Activated CD8-positive, alpha-beta T cell treated with anti-CD3 and anti-CD28 coated beads for 36 hours (primary cell): Measurements from ENCODE around the gene ZSCAN10. TPM values are rescaled to one million over a fixed set of nuclear protein-coding genes. Genes with fewer than 3 reads are reported as not detected.

ENCODE experiments used
- ATAC-seq: fragments of 200-7000 bp; cut with Tn5 transposase; one replicate; pipeline ENCODE4 v1.10.0; 2021; ENCODE audit warnings: mild to moderate bottlenecking, moderate library complexity
- CTCF ChIA-PET: fragments of 350-600 bp; sonication (Branson Sonifier 250); formaldehyde crosslinking; loops from one replicate; lab custom pipeline; 2021; ENCODE audit warnings: antibody characterized with exemption; lab: Charles Lee
- POLR2A ChIA-PET: fragments of 350-600 bp; sonication (Branson Sonifier 250); formaldehyde crosslinking; loops from one replicate; lab custom pipeline; 2021; ENCODE audit warnings: antibody characterized with exemption; lab: Charles Lee
- DNase-seq: peaks from one replicate; pipeline ENCODE4 v3.0.0-alpha.2; 2020
- H3K27ac Mint-ChIP-seq: one replicate; pipeline ENCODE4 v1.8.0; 2021; ENCODE audit warnings: mild to moderate bottlenecking, mixed read lengths
- H3K27me3 Mint-ChIP-seq: one replicate; pipeline ENCODE4 v1.8.0; 2021; ENCODE audit warnings: mixed read lengths
- H3K36me3 Mint-ChIP-seq: one replicate; pipeline ENCODE4 v1.8.0; 2021; ENCODE audit warnings: low read depth, mixed read lengths
- H3K4me1 Mint-ChIP-seq: one replicate; pipeline ENCODE4 v1.8.0; 2021; ENCODE audit warnings: low read depth, mixed read lengths
- H3K4me3 Mint-ChIP-seq: one replicate; pipeline ENCODE4 v1.8.0; 2021; ENCODE audit warnings: mild to moderate bottlenecking, moderate library complexity, mixed read lengths
- H3K9me3 Mint-ChIP-seq: one replicate; pipeline ENCODE4 v1.8.0; 2021; ENCODE audit warnings: mixed read lengths
- intact Hi-C: fragments of 100-400 bp; cut with micrococcal nuclease; formaldehyde crosslinking; loops from one replicate; pipeline ENCODE4 v1.10.0; 2022
- total RNA-seq, 2 experiments: library from RNA; stranded (reverse); gene quantifications; one replicate each; pipeline ENCODE4 v1.2.3, GENCODE V29; 2021
- TF ChIP-seq, protein P1 (sequence below): fragments of 200-600 bp; IDR thresholded peaks from one replicate; pipeline ENCODE4 v1.8.0; 2022; ENCODE audit warnings: antibody characterized with exemption, mild to moderate bottlenecking

Gene ZSCAN10
- total RNA-seq, 2 experiments from 2014 or later: 0.09 to 0.25 TPM

DNA sequence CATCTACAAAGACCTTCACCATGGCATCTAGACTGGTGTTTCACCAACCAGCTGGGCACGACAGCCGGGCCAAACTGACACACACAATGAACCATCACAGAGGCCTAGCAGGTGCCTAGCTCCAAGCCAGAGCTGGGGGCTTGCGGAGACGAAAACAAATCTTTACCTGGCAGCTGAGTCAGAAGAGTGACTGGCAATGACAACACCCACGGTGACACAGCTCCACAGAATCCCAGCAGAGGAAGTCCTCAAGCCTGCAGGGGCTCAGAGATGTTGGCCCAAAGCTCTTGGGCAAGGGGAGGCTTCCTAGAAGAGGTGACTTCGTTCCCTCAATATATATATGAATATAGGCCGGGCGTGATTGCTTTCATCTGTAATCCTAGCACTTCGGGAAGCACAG lies 47.6 kb downstream of the ZSCAN10 start:
- CTCF ChIA-PET: interaction anchor here (0.6 to 6.0 kb wide), 3 partner anchors 10 to 642 kb away, joined by 3 to 99 read pairs (median 5); no protein-coding TSS in a partner anchor
- H3K4me3 Mint-ChIP-seq: no peak overlapping the region
- peaks cover 36% of the 10 kb centered on the region for H3K4me1 Mint-ChIP-seq
- H3K36me3 Mint-ChIP-seq: peaks cover 20% of the 10 kb centered on the region
- ATAC-seq (no peak), DNase-seq (no peak)
- no peak overlapping the region for H3K27ac Mint-ChIP-seq
- H3K27me3 Mint-ChIP-seq: peaks cover 10% of the 10 kb centered on the region
- POLR2A ChIA-PET: interaction anchor here (0.6 to 2.8 kb wide), 6 partner anchors 8 to 78 kb away, joined by 3 to 9 read pairs (median 4); no protein-coding TSS in a partner anchor
- TF ChIP-seq, protein P1, sequence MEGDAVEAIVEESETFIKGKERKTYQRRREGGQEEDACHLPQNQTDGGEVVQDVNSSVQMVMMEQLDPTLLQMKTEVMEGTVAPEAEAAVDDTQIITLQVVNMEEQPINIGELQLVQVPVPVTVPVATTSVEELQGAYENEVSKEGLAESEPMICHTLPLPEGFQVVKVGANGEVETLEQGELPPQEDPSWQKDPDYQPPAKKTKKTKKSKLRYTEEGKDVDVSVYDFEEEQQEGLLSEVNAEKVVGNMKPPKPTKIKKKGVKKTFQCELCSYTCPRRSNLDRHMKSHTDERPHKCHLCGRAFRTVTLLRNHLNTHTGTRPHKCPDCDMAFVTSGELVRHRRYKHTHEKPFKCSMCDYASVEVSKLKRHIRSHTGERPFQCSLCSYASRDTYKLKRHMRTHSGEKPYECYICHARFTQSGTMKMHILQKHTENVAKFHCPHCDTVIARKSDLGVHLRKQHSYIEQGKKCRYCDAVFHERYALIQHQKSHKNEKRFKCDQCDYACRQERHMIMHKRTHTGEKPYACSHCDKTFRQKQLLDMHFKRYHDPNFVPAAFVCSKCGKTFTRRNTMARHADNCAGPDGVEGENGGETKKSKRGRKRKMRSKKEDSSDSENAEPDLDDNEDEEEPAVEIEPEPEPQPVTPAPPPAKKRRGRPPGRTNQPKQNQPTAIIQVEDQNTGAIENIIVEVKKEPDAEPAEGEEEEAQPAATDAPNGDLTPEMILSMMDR: no peak
- intact Hi-C loops: no loop called here
- H3K9me3 Mint-ChIP-seq: no peaks in the 10 kb centered on the region

DNA sequence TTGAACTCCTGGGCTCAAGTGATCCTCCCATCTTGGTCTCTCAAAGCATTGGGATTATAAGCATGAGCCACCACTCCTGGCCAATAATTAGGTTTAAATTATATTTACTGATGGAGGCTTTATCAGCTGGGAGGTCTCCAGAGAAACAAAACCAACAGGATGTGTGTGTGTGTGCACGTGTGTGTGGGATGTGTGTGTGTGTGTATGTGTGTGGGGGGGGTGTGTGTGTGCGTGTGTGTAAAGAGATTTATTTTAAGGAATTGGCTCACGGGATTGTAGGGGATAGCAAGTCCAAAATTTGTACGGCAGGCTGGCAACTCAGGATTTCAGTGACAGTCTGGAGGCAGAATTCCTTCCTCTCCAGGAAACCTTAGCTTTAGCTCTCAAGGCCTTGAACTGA lies 48.1 kb downstream of the ZSCAN10 start:
- Mint-ChIP-seq H3K36me3 (peaks cover 20% of the 10 kb centered on the region), H3K27ac (no peak overlapping the region), H3K27me3 (peaks cover 10% of the 10 kb centered on the region), H3K4me3 (no peak overlapping the region), H3K9me3 (no peaks in the 10 kb centered on the region), H3K4me1 (peaks cover 34% of the 10 kb centered on the region)
- intact Hi-C loops: no loop called here
- ChIA-PET CTCF (interaction anchor here (0.6 to 6.0 kb wide), 3 partner anchors 9 to 643 kb away, joined by 3 to 99 read pairs (median 5); no protein-coding TSS in a partner anchor), POLR2A (interaction anchor here (0.7 to 2.8 kb wide), 6 partner anchors 8 to 78 kb away, joined by 3 to 9 read pairs (median 4); no protein-coding TSS in a partner anchor)
- ATAC-seq (no peak), DNase-seq (no peak)
- TF ChIP-seq, protein P1: no peak

DNA sequence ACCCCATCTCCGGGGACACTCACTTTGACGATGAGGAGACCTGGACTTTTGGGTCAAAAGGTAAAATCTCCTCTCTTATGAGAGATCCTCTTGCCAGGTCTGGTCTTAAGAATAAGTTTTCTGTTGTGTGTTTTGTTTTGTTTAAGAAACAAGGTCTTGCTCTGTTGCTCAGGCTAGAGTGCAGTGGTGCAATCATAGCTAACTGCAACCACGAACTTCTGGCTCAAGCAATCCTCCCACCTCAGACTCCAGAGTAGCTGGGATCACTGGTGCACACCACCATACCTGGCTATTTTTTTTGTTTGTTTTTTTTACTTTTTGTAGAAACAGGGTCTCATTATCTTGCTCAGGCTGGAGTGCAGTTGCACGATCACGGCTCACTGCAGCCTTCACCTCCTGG lies 48.6 kb downstream of the ZSCAN10 start:
- ChIA-PET CTCF (interaction anchor here (1.6 to 6.0 kb wide), 3 partner anchors 9 to 79 kb away, joined by 4 to 99 read pairs (median 36); no protein-coding TSS in a partner anchor), POLR2A (interaction anchor here (0.7 to 2.8 kb wide), 4 partner anchors 9 to 79 kb away, joined by 3 to 9 read pairs (median 6); no protein-coding TSS in a partner anchor)
- Mint-ChIP-seq H3K27me3 (peaks cover 11% of the 10 kb centered on the region), H3K27ac (no peak overlapping the region), H3K4me3 (no peak overlapping the region), H3K36me3 (peaks cover 19% of the 10 kb centered on the region), H3K4me1 (peaks cover 31% of the 10 kb centered on the region), H3K9me3 (no peaks in the 10 kb centered on the region)
- ATAC-seq (no peak), DNase-seq (no peak)
- TF ChIP-seq, protein P1: no peak
- intact Hi-C loops: no loop called here

DNA sequence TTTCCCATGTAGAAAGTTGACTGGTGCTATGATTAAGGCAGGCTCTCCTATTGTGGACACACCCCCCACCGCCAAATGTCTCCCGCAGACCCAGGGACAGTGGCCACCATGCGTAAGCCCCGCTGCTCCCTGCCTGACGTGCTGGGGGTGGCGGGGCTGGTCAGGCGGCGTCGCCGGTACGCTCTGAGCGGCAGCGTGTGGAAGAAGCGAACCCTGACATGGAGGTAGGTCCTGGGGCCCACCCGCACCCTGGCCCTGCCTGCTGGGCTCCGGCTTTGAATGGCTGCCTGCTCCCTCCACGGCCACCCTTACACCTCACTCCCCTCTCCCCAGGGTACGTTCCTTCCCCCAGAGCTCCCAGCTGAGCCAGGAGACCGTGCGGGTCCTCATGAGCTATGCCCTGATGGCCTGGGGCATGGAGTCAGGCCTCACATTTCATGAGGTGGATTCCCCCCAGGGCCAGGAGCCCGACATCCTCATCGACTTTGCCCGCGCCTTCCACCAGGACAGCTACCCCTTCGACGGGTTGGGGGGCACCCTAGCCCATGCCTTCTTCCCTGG lies 49.1 kb downstream of the ZSCAN10 start:
- H3K4me3 Mint-ChIP-seq: no peak overlapping the region
- ChIA-PET POLR2A (interaction anchor here (1.3 to 2.8 kb wide), 3 partner anchors 9 to 49 kb away, joined by 4 to 9 read pairs (median 9); no protein-coding TSS in a partner anchor), CTCF (interaction anchor here (1.6 to 6.0 kb wide), 3 partner anchors 9 to 80 kb away, joined by 4 to 99 read pairs (median 36); no protein-coding TSS in a partner anchor)
- intact Hi-C loops: no loop called here
- DNase-seq (no peak), ATAC-seq (no peak)
- TF ChIP-seq, protein P1: no peak
- H3K4me1 Mint-ChIP-seq: peaks cover 30% of the 10 kb centered on the region
- H3K9me3 Mint-ChIP-seq: no peaks in the 10 kb centered on the region
- H3K27ac Mint-ChIP-seq: no peak overlapping the region
- H3K27me3 Mint-ChIP-seq: peaks cover 15% of the 10 kb centered on the region
- H3K36me3 Mint-ChIP-seq: peaks cover 14% of the 10 kb centered on the region

DNA sequence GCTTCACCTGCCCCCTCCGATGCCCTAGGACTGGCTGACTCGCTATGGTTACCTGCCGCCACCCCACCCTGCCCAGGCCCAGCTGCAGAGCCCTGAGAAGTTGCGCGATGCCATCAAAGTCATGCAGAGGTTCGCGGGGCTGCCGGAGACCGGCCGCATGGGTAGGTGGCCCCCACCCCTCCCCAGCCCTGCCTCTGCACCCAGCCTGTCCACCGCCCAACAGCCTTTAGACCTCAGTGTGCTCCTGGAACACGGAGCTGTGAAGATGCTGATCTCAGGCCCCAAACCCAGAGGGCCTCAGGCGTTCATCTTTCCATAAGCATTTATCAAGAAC lies 51.7 kb downstream of the ZSCAN10 start:
- Mint-ChIP-seq H3K27me3 (peaks cover 30% of the 10 kb centered on the region), H3K4me1 (peaks cover 21% of the 10 kb centered on the region), H3K4me3 (no peak overlapping the region), H3K27ac (no peak overlapping the region), H3K36me3 (peaks cover 2% of the 10 kb centered on the region), H3K9me3 (no peaks in the 10 kb centered on the region)
- intact Hi-C loops: no loop called here
- TF ChIP-seq, protein P1: no peak
- ChIA-PET POLR2A (interaction anchor here (0.5 to 2.2 kb wide), 9 partner anchors 8 to 41 kb away, joined by 3 to 7 read pairs (median 5); partner anchors contain the start of gene TNFRSF12A), CTCF (interaction anchor here (1.2 to 6.0 kb wide), 4 partner anchors 12 to 82 kb away, joined by 4 to 99 read pairs (median 26); no protein-coding TSS in a partner anchor)
- no peak for DNase-seq
- no peak for ATAC-seq
